ENCODE data around the gene GTSE1. TPM values are rescaled to one million over a fixed set of nuclear protein-coding genes. Genes with fewer than 3 reads are reported as not detected.
A peak's percentile ranks its signal among the peaks of the same experiment; 100 is the strongest.

Gene GTSE1
- total RNA-seq, 1 donor from 2014 or later = 0.39 TPM

- DNase-seq (ENCODE audit: low spot score) = no peak
These were observed 31.2 kb downstream of the GTSE1 start for GRCh38 chr22:46327691-46328465.

GRCh38 chr22:46328797-46329196 is 32.1 kb downstream of the GTSE1 start:
- DNase-seq (ENCODE audit: low spot score) = no peak

- no peak for DNase-seq (ENCODE audit: low spot score)
These were observed 32.9 kb downstream of the GTSE1 start for GRCh38 chr22:46329616-46330015.

GRCh38 chr22:46330426-46330825 is 33.8 kb downstream of the GTSE1 start:
- no peak for DNase-seq (ENCODE audit: low spot score)

GRCh38 chr22:46331496-46331895 is 34.8 kb downstream of the GTSE1 start:
- DNase-seq (ENCODE audit: low spot score) = no peak

GRCh38 chr22:46335201-46336118 is 38.8 kb downstream of the GTSE1 start, which contains the start of gene TRMU:
Gene TRMU, plus strand, starts transcription at chr22:46335714. Its CDS starts 51 bp downstream, at chr22:46335765.
- peak; percentile 97 for DNase-seq (ENCODE audit: low spot score)

GRCh38 chr22:46336119-46337078 is 39.7 kb downstream of the GTSE1 start:
- DNase-seq (ENCODE audit: low spot score) = no peak

GRCh38 chr22:46337870-46338269 is 41.2 kb downstream of the GTSE1 start:
- DNase-seq (ENCODE audit: low spot score) = no peak

- no peak for DNase-seq (ENCODE audit: low spot score)
These were observed 42.0 kb downstream of the GTSE1 start for GRCh38 chr22:46338636-46339035.

GRCh38 chr22:46339956-46340355 is 43.3 kb downstream of the GTSE1 start:
- DNase-seq (ENCODE audit: low spot score) = no peak

GRCh38 chr22:46340676-46341075 is 44.0 kb downstream of the GTSE1 start:
- DNase-seq (ENCODE audit: low spot score) = no peak

- no peak for DNase-seq (ENCODE audit: low spot score)
These were observed 50.2 kb downstream of the GTSE1 start for GRCh38 chr22:46346680-46347405.

- no peak for DNase-seq (ENCODE audit: low spot score)
These were observed 51.0 kb downstream of the GTSE1 start for GRCh38 chr22:46347646-46348045.

- DNase-seq (ENCODE audit: low spot score) = no peak
These were observed 51.5 kb downstream of the GTSE1 start for GRCh38 chr22:46348099-46348695.

GRCh38 chr22:46349238-46349637 is 52.6 kb downstream of the GTSE1 start:
- no peak for DNase-seq (ENCODE audit: low spot score)

GRCh38 chr22:46349681-46350080 is 53.0 kb downstream of the GTSE1 start:
- DNase-seq (ENCODE audit: low spot score) = no peak

- no peak for DNase-seq (ENCODE audit: low spot score)
These were observed 53.5 kb downstream of the GTSE1 start for GRCh38 chr22:46350121-46350520.

- DNase-seq (ENCODE audit: low spot score) = no peak
These were observed 54.0 kb downstream of the GTSE1 start for GRCh38 chr22:46350646-46351045.

GRCh38 chr22:46351131-46351735 is 54.6 kb downstream of the GTSE1 start:
- DNase-seq (ENCODE audit: low spot score) = no peak

All from mesenteric fat pad (tissue), 1 donor.